HEK293T (cell line): Measurements from ENCODE around the gene TYK2.

ENCODE experiments used
- BHLHE40 ChIP-seq: fragments of 450-650 bp; IDR thresholded peaks from 2 replicates; pipeline ENCODE4 v1.6.1; 2016; ENCODE audit warnings: mild to moderate bottlenecking, moderate library complexity, borderline replicate concordance
- CTBP1 ChIP-seq: fragments of 450-650 bp; IDR thresholded peaks from 2 replicates; pipeline ENCODE4 v1.6.1; 2016; ENCODE audit warnings: borderline replicate concordance
- ELF4 ChIP-seq: fragments of 450-650 bp; IDR thresholded peaks from 2 replicates; pipeline ENCODE4 v1.6.1; 2017; ENCODE audit warnings: antibody characterized with exemption
- FOXA1 ChIP-seq: fragments of 450-650 bp; IDR thresholded peaks from 2 replicates; pipeline ENCODE4 v1.6.1; 2016; ENCODE audit warnings: mild to moderate bottlenecking
- FOXM1 ChIP-seq: fragments of 450-650 bp; IDR thresholded peaks from 2 replicates; pipeline ENCODE4 v1.6.1; 2017; ENCODE audit warnings: mild to moderate bottlenecking, borderline replicate concordance
- HDGF ChIP-seq: fragments of 450-650 bp; IDR thresholded peaks from 2 replicates; pipeline ENCODE4 v1.6.1; 2017; ENCODE audit warnings: antibody characterized with exemption, borderline replicate concordance
- L3MBTL2 ChIP-seq: fragments of 450-650 bp; conservative IDR thresholded peaks from 2 replicates; pipeline ENCODE4 v1.6.1; 2016; ENCODE audit warnings: mild to moderate bottlenecking
- NFRKB ChIP-seq: fragments of 450-650 bp; IDR thresholded peaks from 2 replicates; pipeline ENCODE4 v1.6.1; 2016; ENCODE audit warnings: mild to moderate bottlenecking, moderate library complexity
- PKNOX1 ChIP-seq: fragments of 450-650 bp; IDR thresholded peaks from 2 replicates; pipeline ENCODE4 v1.6.1; 2016
- SP1 ChIP-seq: fragments of 450-650 bp; IDR thresholded peaks from 2 replicates; pipeline ENCODE4 v1.6.1; 2017
- SUZ12 ChIP-seq: fragments of 450-650 bp; IDR thresholded peaks from 2 replicates; pipeline ENCODE4 v1.6.1; 2016; ENCODE audit warnings: mild to moderate bottlenecking
- TARDBP ChIP-seq: fragments of 450-650 bp; IDR thresholded peaks from 2 replicates; pipeline ENCODE4 v1.6.1; 2016
- ZNF384 ChIP-seq: fragments of 450-650 bp; IDR thresholded peaks from 2 replicates; pipeline ENCODE4 v1.6.1; 2016

- TF ChIP-seq SP1 (no peak), NFRKB (no peak), CTBP1 (no peak), FOXM1 (no peak), FOXA1 (no peak), ELF4 (no peak), PKNOX1 (no peak), BHLHE40 (no peak), ZNF384 (no peak), TARDBP (no peak), SUZ12 (no peak), HDGF (no peak), L3MBTL2 (no peak)
These were observed 5.4 kb downstream of the TYK2 start for GRCh38 chr19:10374931-10375330.
